Keratinocyte (primary cell): ENCODE data around the gene PCID2. TPM values are rescaled to one million over a fixed set of nuclear protein-coding genes. Genes with fewer than 3 reads are reported as not detected.
A peak's percentile ranks its signal among the peaks of the same experiment; 100 is the strongest.

Experiments
- DNase-seq: peaks from one replicate; pipeline ENCODE4 v3.0.0-alpha.2; 2011; ENCODE audit warnings: low read depth, missing footprints, low spot score
- FAIRE-seq: peaks from 2 replicates; lab custom pipeline; 2011; peaks lifted over from hg19 to GRCh38; lab: Jason Lieb, UNC
- H2AFZ ChIP-seq: 2 replicates; pipeline ENCODE4 v1.6.0; 2012; ENCODE audit warnings: low read length, control low read depth, inconsistent platforms; ENCODE audit not compliant: control insufficient read depth
- H3K27ac ChIP-seq: 2 replicates; pipeline ENCODE4 v1.5.1; 2011; ENCODE audit warnings: low read length; ENCODE audit not compliant: control insufficient read depth, insufficient read depth
- H3K27me3 ChIP-seq: 3 replicates; pipeline ENCODE4 v1.6.0; 2011; ENCODE audit warnings: low read length; ENCODE audit not compliant: control insufficient read depth, insufficient read depth; ENCODE audit errors: extremely low read depth
- H3K36me3 ChIP-seq, 2 experiments: 2 replicates in 1 of 2; 3 replicates in 1 of 2; pipeline ENCODE4 v1.5.1; 2011; ENCODE audit warnings: low read length in 2 of 2, mild to moderate bottlenecking in 1 of 2; ENCODE audit not compliant: control insufficient read depth in 2 of 2, insufficient read depth in 2 of 2; ENCODE audit errors: extremely low read depth in 1 of 2
- H3K4me1 ChIP-seq: 3 replicates; pipeline ENCODE4 v1.5.1; 2011; ENCODE audit warnings: low read length; ENCODE audit not compliant: control insufficient read depth, insufficient read depth; ENCODE audit errors: extremely low read depth
- H3K4me2 ChIP-seq: 3 replicates; pipeline ENCODE4 v1.6.0; 2011; ENCODE audit warnings: low read depth, low read length; ENCODE audit not compliant: control insufficient read depth, insufficient read depth; ENCODE audit errors: extremely low read depth
- H3K4me3 ChIP-seq, 3 experiments: fragments of 200-600 bp in 1 of 3; sonication (generic) in 1 of 3; 2 replicates in 2 of 3; 3 replicates in 1 of 3; pipeline ENCODE4 v1.5.1; 2011 to 2016; ENCODE audit warnings: low read length in 3 of 3, mild to moderate bottlenecking in 3 of 3, control low read depth in 2 of 3, inconsistent platforms in 1 of 3, low read depth in 1 of 3, mixed read lengths in 1 of 3, mixed run types in 1 of 3, moderate library complexity in 1 of 3; ENCODE audit not compliant: control insufficient read depth in 2 of 3, insufficient read depth in 2 of 3; ENCODE audit errors: extremely low read depth in 1 of 3
- H3K79me2 ChIP-seq: 2 replicates; pipeline ENCODE4 v1.6.0; 2012; ENCODE audit warnings: low read length; ENCODE audit not compliant: control insufficient read depth, insufficient read depth
- H3K9ac ChIP-seq: 3 replicates; pipeline ENCODE4 v1.6.0; 2011; ENCODE audit warnings: low read length; ENCODE audit not compliant: control insufficient read depth, insufficient read depth; ENCODE audit errors: extremely low read depth
- H3K9me1 ChIP-seq: 3 replicates; pipeline ENCODE4 v1.6.0; 2011; ENCODE audit warnings: low read length; ENCODE audit not compliant: control insufficient read depth, insufficient read depth; ENCODE audit errors: extremely low read depth
- H3K9me3 ChIP-seq: 2 replicates; pipeline ENCODE4 v1.5.1; 2012; ENCODE audit warnings: low read depth, low read length; ENCODE audit not compliant: control insufficient read depth
- H4K20me1 ChIP-seq: 3 replicates; pipeline ENCODE4 v1.6.0; 2011; ENCODE audit warnings: low read length; ENCODE audit not compliant: control insufficient read depth, insufficient read depth; ENCODE audit errors: extremely low read depth
- CTCF ChIP-seq, 3 experiments: IDR thresholded peaks in 1 of 3; conservative IDR thresholded peaks in 1 of 3; optimal IDR thresholded peaks in 1 of 3; 2 replicates in 2 of 3; 3 replicates in 1 of 3; pipeline versions ENCODE3 to v1.5.1; 2011; ENCODE audit warnings: low read length in 3 of 3, mild to moderate bottlenecking in 3 of 3, moderate library complexity in 2 of 3, control low read depth in 1 of 3, inconsistent platforms in 1 of 3; ENCODE audit not compliant: insufficient read depth in 2 of 3; ENCODE audit errors: extremely low read depth in 1 of 3
- EZH2 ChIP-seq: IDR thresholded peaks from one replicate; pipeline ENCODE4 v1.6.1; 2012; ENCODE audit warnings: inconsistent platforms, mild to moderate bottlenecking, low read length, moderate library complexity
- dilution Hi-C: fragments of 300-500 bp; cut with MboI; formaldehyde crosslinking; loops from one replicate; pipeline ENCODE4 v1.7.0; 2020; ENCODE audit warnings: low sequenced_read_pairs; ENCODE audit not compliant: extremely low pct_ligation_motif_present
- polyA plus RNA-seq, 5 experiments: library from polyadenylated mRNA; depleted of rRNA in 3 of 5; stranded (reverse) in 3 of 5; stranded (forward) in 1 of 5; unstranded in 1 of 5; fragments of >200 nt; gene quantifications; 1 replicate in 1 of 5; 2 replicates in 3 of 5; 3 replicates in 1 of 5; pipeline versions ENCODE4 v1.2.1 to v1.2.3, GENCODE V29; 2011 to 2012; ENCODE audit warnings: missing spikeins in 2 of 5, low read depth in 1 of 5, low replicate concordance in 1 of 5

Gene PCID2
- polyA plus RNA-seq, 1 donor (not counting 4 experiments of a cell fraction or from before 2014, with no cell fraction given) = 76.5 TPM

GRCh38 chr13:113207890-113208420, 514 bp downstream of the PCID2 start:
- Histone ChIP-seq H3K27ac (peak overlapping the region; percentile 96), H2AFZ (peak overlapping the region; percentile 88), H3K4me3 (peak overlapping the region; percentile 79 to 97 (median 90)), H4K20me1 (peaks cover 15% of the 10 kb centered on the region), H3K79me2 (peaks cover 86% of the 10 kb centered on the region), H3K4me1 (peaks cover 32% of the 10 kb centered on the region), H3K9me3 (no peaks in the 10 kb centered on the region), H3K9ac (peak overlapping the region; percentile 97), H3K27me3 (no peaks in the 10 kb centered on the region), H3K9me1 (peaks cover 2% of the 10 kb centered on the region), H3K36me3 (peaks cover 5 to 21% of the 10 kb centered on the region in 2 experiments), H3K4me2 (peak overlapping the region; percentile 99)
- dilution Hi-C loops = no loop called here
- TF ChIP-seq CTCF (optimal IDR thresholded peaks at IDR 0.05 in 1 of 3, IDR thresholded peaks at IDR 0.05 in 1 of 3, conservative IDR thresholded peaks at IDR 0.05 in 1 of 3; ENCODE audit: extremely low read depth in 1 of 3, insufficient read depth in 2 of 3, low read length in 3 of 3) = no peak
- TF ChIP-seq EZH2 = no peak
- DNase-seq (no peak), FAIRE-seq (peak; percentile 75)

- no peak for DNase-seq
- H3K27ac ChIP-seq = peak overlapping the region; percentile 96
- no peaks in the 10 kb centered on the region for H3K27me3 ChIP-seq
- H3K9me3 ChIP-seq = no peaks in the 10 kb centered on the region
- H3K9ac ChIP-seq = peak overlapping the region; percentile 97
- H3K9me1 ChIP-seq = peaks cover 2% of the 10 kb centered on the region
- dilution Hi-C loops = no loop called here
- peak overlapping the region; percentile 99 for H3K4me2 ChIP-seq
- H3K4me3 ChIP-seq = peak overlapping the region; percentile 79 to 97 (median 90)
- peaks cover 32% of the 10 kb centered on the region for H3K4me1 ChIP-seq
- H3K79me2 ChIP-seq = peaks cover 86% of the 10 kb centered on the region
- H3K36me3 ChIP-seq = peaks cover 6 to 21% of the 10 kb centered on the region in 2 experiments
- FAIRE-seq = no peak
- no peak overlapping the region for H2AFZ ChIP-seq
- no peak for TF ChIP-seq EZH2
- TF ChIP-seq CTCF (optimal IDR thresholded peaks at IDR 0.05 in 1 of 3, IDR thresholded peaks at IDR 0.05 in 1 of 3, conservative IDR thresholded peaks at IDR 0.05 in 1 of 3; ENCODE audit: extremely low read depth in 1 of 3, insufficient read depth in 2 of 3, low read length in 3 of 3) = no peak
- peaks cover 12% of the 10 kb centered on the region for H4K20me1 ChIP-seq
Observed at GRCh38 chr13:113207460-113207859, 1.0 kb downstream of the PCID2 start.
